ENCODE measurements around the gene ARAP1. TPM values are rescaled to one million over a fixed set of nuclear protein-coding genes. Genes with fewer than 3 reads are reported as not detected.
A peak's percentile ranks its signal among the peaks of the same experiment; 100 is the strongest.

Gene ARAP1
- total RNA-seq, 1 donor from 2014 or later = 55.1 TPM

GRCh38 chr11:72762641-72763304 lies 10.6 kb upstream of the ARAP1 start:
- Mint-ChIP-seq H3K9me3 (ENCODE audit: unreplicated experiment) (no peaks in the 10 kb centered on the region), H3K36me3 (ENCODE audit: low read depth, unreplicated experiment) (peaks cover 8% of the 10 kb centered on the region), H3K27me3 (ENCODE audit: unreplicated experiment) (peaks cover 3% of the 10 kb centered on the region), H3K4me3 (ENCODE audit: unreplicated experiment) (no peak overlapping the region), H3K27ac (ENCODE audit: unreplicated experiment) (no peak overlapping the region), H3K4me1 (ENCODE audit: unreplicated experiment) (no peaks in the 10 kb centered on the region)
- TF ChIP-seq CTCF (IDR thresholded peaks at IDR 0.05; ENCODE audit: unreplicated experiment) = no peak
- no peak for DNase-seq (ENCODE audit: low spot score)

- H3K4me3 Mint-ChIP-seq (ENCODE audit: unreplicated experiment) = no peak overlapping the region
- H3K36me3 Mint-ChIP-seq (ENCODE audit: low read depth, unreplicated experiment) = peaks cover 21% of the 10 kb centered on the region
- peak overlapping the region; percentile 20 for H3K27ac Mint-ChIP-seq (ENCODE audit: unreplicated experiment)
- no peak for TF ChIP-seq CTCF (IDR thresholded peaks at IDR 0.05; ENCODE audit: unreplicated experiment)
- no peak for DNase-seq (ENCODE audit: low spot score)
- no peaks in the 10 kb centered on the region for H3K9me3 Mint-ChIP-seq (ENCODE audit: unreplicated experiment)
- H3K27me3 Mint-ChIP-seq (ENCODE audit: unreplicated experiment) = no peaks in the 10 kb centered on the region
- no peaks in the 10 kb centered on the region for H3K4me1 Mint-ChIP-seq (ENCODE audit: unreplicated experiment)
These were observed 8.6 kb upstream of the ARAP1 start for GRCh38 chr11:72760539-72761405.

GRCh38 chr11:72759468-72759985 lies 7.3 kb upstream of the ARAP1 start:
- Mint-ChIP-seq H3K27me3 (ENCODE audit: unreplicated experiment) (peaks cover 4% of the 10 kb centered on the region), H3K27ac (ENCODE audit: unreplicated experiment) (no peak overlapping the region), H3K4me1 (ENCODE audit: unreplicated experiment) (no peaks in the 10 kb centered on the region), H3K4me3 (ENCODE audit: unreplicated experiment) (no peak overlapping the region), H3K36me3 (ENCODE audit: low read depth, unreplicated experiment) (peaks cover 21% of the 10 kb centered on the region), H3K9me3 (ENCODE audit: unreplicated experiment) (no peaks in the 10 kb centered on the region)
- no peak for TF ChIP-seq CTCF (IDR thresholded peaks at IDR 0.05; ENCODE audit: unreplicated experiment)
- DNase-seq (ENCODE audit: low spot score) = no peak

- DNase-seq (ENCODE audit: low spot score) = no peak
- no peaks in the 10 kb centered on the region for H3K4me1 Mint-ChIP-seq (ENCODE audit: unreplicated experiment)
- H3K36me3 Mint-ChIP-seq (ENCODE audit: low read depth, unreplicated experiment) = peaks cover 24% of the 10 kb centered on the region
- no peak overlapping the region for H3K4me3 Mint-ChIP-seq (ENCODE audit: unreplicated experiment)
- no peaks in the 10 kb centered on the region for H3K9me3 Mint-ChIP-seq (ENCODE audit: unreplicated experiment)
- TF ChIP-seq CTCF (IDR thresholded peaks at IDR 0.05; ENCODE audit: unreplicated experiment) = no peak
- H3K27me3 Mint-ChIP-seq (ENCODE audit: unreplicated experiment) = peaks cover 4% of the 10 kb centered on the region
- H3K27ac Mint-ChIP-seq (ENCODE audit: unreplicated experiment) = no peak overlapping the region
These were observed 6.6 kb upstream of the ARAP1 start for GRCh38 chr11:72758690-72759389.
